ENCODE data around the gene ARHGAP4. TPM values are rescaled to one million over a fixed set of nuclear protein-coding genes. Genes with fewer than 3 reads are reported as not detected.

Gene ARHGAP4
- total and polyA plus RNA-seq, 4 donors = 34.2 to 114 (median 80.4) TPM

GRCh38 chrX:153934148-153934761 is 8.2 kb upstream of the ARHGAP4 start:
- TF ChIP-seq CTCF (IDR thresholded peaks at IDR 0.05; ENCODE audit: control extremely low read depth, extremely low read depth) = no peak
- Histone ChIP-seq H3K36me3 (ENCODE audit: control insufficient read depth in 4 of 4, insufficient read depth in 4 of 4, low read length in 4 of 4) (peaks cover 0 to 11% (median 4%) of the 10 kb centered on the region in 4 donors), H3K27me3 (ENCODE audit: control insufficient read depth in 3 of 3, insufficient read depth in 3 of 3, low read length in 2 of 3) (no peaks in the 10 kb centered on the region), H3K9me3 (ENCODE audit: control insufficient read depth in 4 of 4, insufficient read depth in 3 of 4, low read length in 3 of 4) (peaks cover 0 to 3% (median under 1%) of the 10 kb centered on the region in 4 donors), H3K27ac (ENCODE audit: low read depth in 1 of 2, low read length in 1 of 2) (peak overlapping the region; percentile 42 to 66), H3K4me1 (ENCODE audit: control insufficient read depth in 5 of 5, insufficient read depth in 5 of 5, low read length in 5 of 5) (peaks cover 0 to 8% (median 0%) of the 10 kb centered on the region in 5 donors), H3K9ac (ENCODE audit: insufficient read depth in 1 of 2, low read length in 2 of 2) (no peak overlapping the region), H3K4me3 (peak overlapping the region; percentile 72)
- ATAC-seq (ENCODE audit: insufficient read depth, low FRiP score) (peak; percentile 4), DNase-seq (no peak)
- 19 to 20% methylated on average over 7 to 33 of the region's 33 CpGs for WGBS, 2 donors

GRCh38 chrX:153933748-153934147 is 7.7 kb upstream of the ARHGAP4 start:
- DNase-seq (no peak), ATAC-seq (ENCODE audit: insufficient read depth, low FRiP score) (no peak)
- peak overlapping the region; percentile 33 to 42 for H3K27ac ChIP-seq (ENCODE audit: low read depth in 1 of 2, low read length in 1 of 2)
- no peak overlapping the region for H3K9ac ChIP-seq (ENCODE audit: insufficient read depth in 1 of 2, low read length in 2 of 2)
- WGBS, 2 donors = 42 to 48% methylated on average over 6 to 7 of the region's 7 CpGs
- H3K4me1 ChIP-seq (ENCODE audit: control insufficient read depth in 5 of 5, insufficient read depth in 5 of 5, low read length in 5 of 5) = peaks cover 0 to 8% (median 0%) of the 10 kb centered on the region in 5 donors
- no peak for TF ChIP-seq CTCF (IDR thresholded peaks at IDR 0.05; ENCODE audit: control extremely low read depth, extremely low read depth)
- peak overlapping the region; percentile 72 for H3K4me3 ChIP-seq
- no peaks in the 10 kb centered on the region for H3K27me3 ChIP-seq (ENCODE audit: control insufficient read depth in 3 of 3, insufficient read depth in 3 of 3, low read length in 2 of 3)
- H3K9me3 ChIP-seq (ENCODE audit: control insufficient read depth in 4 of 4, insufficient read depth in 3 of 4, low read length in 3 of 4) = peaks cover 0 to 3% (median 1%) of the 10 kb centered on the region in 4 donors
- H3K36me3 ChIP-seq (ENCODE audit: control insufficient read depth in 4 of 4, insufficient read depth in 4 of 4, low read length in 4 of 4) = peaks cover 0 to 11% (median 4%) of the 10 kb centered on the region in 4 donors

GRCh38 chrX:153932220-153932915 is 6.3 kb upstream of the ARHGAP4 start:
- peaks cover 0 to 3% (median 0%) of the 10 kb centered on the region in 4 donors for H3K9me3 ChIP-seq (ENCODE audit: control insufficient read depth in 4 of 4, insufficient read depth in 3 of 4, low read length in 3 of 4)
- no peak overlapping the region for H3K9ac ChIP-seq (ENCODE audit: insufficient read depth in 1 of 2, low read length in 2 of 2)
- ATAC-seq (ENCODE audit: insufficient read depth, low FRiP score) (no peak), DNase-seq (no peak)
- peaks cover 0 to 12% (median 0%) of the 10 kb centered on the region in 5 donors for H3K4me1 ChIP-seq (ENCODE audit: control insufficient read depth in 5 of 5, insufficient read depth in 5 of 5, low read length in 5 of 5)
- H3K4me3 ChIP-seq = no peak overlapping the region
- H3K27me3 ChIP-seq (ENCODE audit: control insufficient read depth in 3 of 3, insufficient read depth in 3 of 3, low read length in 2 of 3) = no peaks in the 10 kb centered on the region
- no peak overlapping the region for H3K27ac ChIP-seq (ENCODE audit: low read depth in 1 of 2, low read length in 1 of 2)
- H3K36me3 ChIP-seq (ENCODE audit: control insufficient read depth in 4 of 4, insufficient read depth in 4 of 4, low read length in 4 of 4) = peaks cover 0 to 11% (median 4%) of the 10 kb centered on the region in 4 donors
- TF ChIP-seq CTCF (IDR thresholded peaks at IDR 0.05; ENCODE audit: control extremely low read depth, extremely low read depth) = no peak
- WGBS, 2 donors = 92 to 96% methylated on average over 11 to 13 of the region's 13 CpGs

All from lung (tissue), 12 donors.